Activated T-helper 1 cell treated with anti-CD3 and anti-CD28 coated beads, Interleukin-12 subunit alpha, Interleukin-12 subunit beta, Interleukin-2, Interleukin-4 antibody, amounts not matched to agents 30 ng/mL and 10 ng/mL and 1 ng/mL, durations not matched to agents 14 hours and 24 hours and 36 hours (primary cell): ENCODE data around the gene GPER1. TPM values are rescaled to one million over a fixed set of nuclear protein-coding genes. Genes with fewer than 3 reads are reported as not detected.
A peak's percentile ranks its signal among the peaks of the same experiment; 100 is the strongest.

Source experiments
- DNase-seq: peaks from one replicate; pipeline ENCODE4 v3.0.0; 2021; ENCODE audit warnings: low spot score
- H3K27ac Mint-ChIP-seq: one replicate; pipeline ENCODE4 v1.8.0; 2021; ENCODE audit warnings: mild to moderate bottlenecking, mixed read lengths
- H3K27me3 Mint-ChIP-seq: one replicate; pipeline ENCODE4 v1.8.0; 2022; ENCODE audit warnings: mild to moderate bottlenecking, moderate library complexity, mixed read lengths; ENCODE audit not compliant: insufficient read depth
- H3K36me3 Mint-ChIP-seq: one replicate; pipeline ENCODE4 v1.8.0; 2021; ENCODE audit warnings: low read depth, mixed read lengths
- H3K4me1 Mint-ChIP-seq: one replicate; pipeline ENCODE4 v1.8.0; 2021; ENCODE audit warnings: low read depth, mixed read lengths
- H3K4me3 Mint-ChIP-seq: one replicate; pipeline ENCODE4 v1.8.0; 2021; ENCODE audit warnings: mild to moderate bottlenecking, moderate library complexity, mixed read lengths
- H3K9me3 Mint-ChIP-seq: one replicate; pipeline ENCODE4 v1.8.0; 2021; ENCODE audit warnings: mixed read lengths
- intact Hi-C: fragments of 100-400 bp; cut with micrococcal nuclease; formaldehyde crosslinking; loops from one replicate; pipeline ENCODE4 v1.15.1; 2024
- total RNA-seq: library from RNA; stranded (reverse); gene quantifications from 2 replicates; pipeline ENCODE4 v1.2.3, GENCODE V29; 2022

The GPER1 gene
- total RNA-seq, 1 donor from 2014 or later = not detected

- intact Hi-C loops = no loop called here
- H3K4me1 Mint-ChIP-seq = peaks cover 9% of the 10 kb centered on the region
- H3K4me3 Mint-ChIP-seq = no peak overlapping the region
- no peak for DNase-seq
- no peak overlapping the region for H3K27ac Mint-ChIP-seq
- H3K27me3 Mint-ChIP-seq = peaks cover 2% of the 10 kb centered on the region
- H3K9me3 Mint-ChIP-seq = no peaks in the 10 kb centered on the region
- no peaks in the 10 kb centered on the region for H3K36me3 Mint-ChIP-seq
These were observed 3.1 kb downstream of the GPER1 start for GRCh38 chr7:1090686-1091643.

- Mint-ChIP-seq H3K27ac (peak overlapping the region; percentile 13), H3K36me3 (no peaks in the 10 kb centered on the region), H3K4me1 (peaks cover 9% of the 10 kb centered on the region), H3K9me3 (no peaks in the 10 kb centered on the region), H3K4me3 (no peak overlapping the region), H3K27me3 (peaks cover 2% of the 10 kb centered on the region)
- intact Hi-C loops = no loop called here
- DNase-seq = no peak
These were observed 3.7 kb downstream of the GPER1 start for GRCh38 chr7:1091644-1092027.

GRCh38 chr7:1092161-1092632 is 4.3 kb downstream of the GPER1 start:
- no peaks in the 10 kb centered on the region for H3K9me3 Mint-ChIP-seq
- intact Hi-C loops = no loop called here
- H3K27ac Mint-ChIP-seq = peak overlapping the region; percentile 13
- H3K27me3 Mint-ChIP-seq = peaks cover 2% of the 10 kb centered on the region
- H3K36me3 Mint-ChIP-seq = no peaks in the 10 kb centered on the region
- DNase-seq = no peak
- H3K4me3 Mint-ChIP-seq = no peak overlapping the region
- H3K4me1 Mint-ChIP-seq = peaks cover 5% of the 10 kb centered on the region

GRCh38 chr7:1092806-1093501 is 5.0 kb downstream of the GPER1 start:
- H3K27me3 Mint-ChIP-seq = peaks cover 2% of the 10 kb centered on the region
- no peak overlapping the region for H3K4me3 Mint-ChIP-seq
- H3K9me3 Mint-ChIP-seq = no peaks in the 10 kb centered on the region

GRCh38 chr7:1093502-1093843 is 5.6 kb downstream of the GPER1 start:
- Mint-ChIP-seq H3K27ac (no peak overlapping the region), H3K4me1 (no peaks in the 10 kb centered on the region), H3K36me3 (peaks cover 4% of the 10 kb centered on the region), H3K27me3 (peaks cover 2% of the 10 kb centered on the region), H3K9me3 (no peaks in the 10 kb centered on the region), H3K4me3 (no peak overlapping the region)
- intact Hi-C loops = no loop called here
- no peak for DNase-seq

More at GRCh38 chr7:1092806-1093501, 5.0 kb downstream of the GPER1 start:
- Mint-ChIP-seq H3K4me1 (no peaks in the 10 kb centered on the region), H3K36me3 (peaks cover 4% of the 10 kb centered on the region), H3K27ac (no peak overlapping the region)
- DNase-seq = no peak
- intact Hi-C loops = no loop called here

GRCh38 chr7:1093916-1094508 is 6.1 kb downstream of the GPER1 start:
- intact Hi-C loops = no loop called here
- Mint-ChIP-seq H3K27me3 (peaks cover under 1% of the 10 kb centered on the region), H3K36me3 (peaks cover 4% of the 10 kb centered on the region), H3K4me1 (no peaks in the 10 kb centered on the region), H3K9me3 (no peaks in the 10 kb centered on the region), H3K27ac (no peak overlapping the region), H3K4me3 (no peak overlapping the region)
- DNase-seq = no peak

- DNase-seq = no peak
- Mint-ChIP-seq H3K9me3 (no peaks in the 10 kb centered on the region), H3K4me3 (no peak overlapping the region), H3K36me3 (peaks cover 4% of the 10 kb centered on the region), H3K27me3 (no peaks in the 10 kb centered on the region), H3K27ac (no peak overlapping the region), H3K4me1 (no peaks in the 10 kb centered on the region)
- intact Hi-C loops = no loop called here
These were observed 7.0 kb downstream of the GPER1 start for GRCh38 chr7:1094870-1095269.

GRCh38 chr7:1095621-1096155 is 7.8 kb downstream of the GPER1 start:
- Mint-ChIP-seq H3K36me3 (peaks cover 4% of the 10 kb centered on the region), H3K4me3 (no peak overlapping the region), H3K27me3 (no peaks in the 10 kb centered on the region), H3K9me3 (no peaks in the 10 kb centered on the region), H3K27ac (no peak overlapping the region), H3K4me1 (no peaks in the 10 kb centered on the region)
- DNase-seq = no peak
- intact Hi-C loops = no loop called here

GRCh38 chr7:1096156-1097119 is 8.5 kb downstream of the GPER1 start:
- no peaks in the 10 kb centered on the region for H3K9me3 Mint-ChIP-seq
- H3K4me3 Mint-ChIP-seq = no peak overlapping the region
- no peak for DNase-seq
- no peaks in the 10 kb centered on the region for H3K27me3 Mint-ChIP-seq
- peaks cover 4% of the 10 kb centered on the region for H3K36me3 Mint-ChIP-seq
- H3K27ac Mint-ChIP-seq = no peak overlapping the region
- H3K4me1 Mint-ChIP-seq = no peaks in the 10 kb centered on the region
- intact Hi-C loops = no loop called here

- no peaks in the 10 kb centered on the region for H3K4me1 Mint-ChIP-seq
- no peak overlapping the region for H3K27ac Mint-ChIP-seq
These were observed 9.2 kb downstream of the GPER1 start for GRCh38 chr7:1097120-1097504.

GRCh38 chr7:1098243-1099153 is 10.6 kb downstream of the GPER1 start:
- Mint-ChIP-seq H3K27me3 (no peaks in the 10 kb centered on the region), H3K4me1 (peaks cover 10% of the 10 kb centered on the region), H3K9me3 (no peaks in the 10 kb centered on the region), H3K27ac (no peak overlapping the region), H3K4me3 (no peak overlapping the region), H3K36me3 (peaks cover 4% of the 10 kb centered on the region)
- DNase-seq = no peak
- intact Hi-C loops = no loop called here

More at GRCh38 chr7:1097120-1097504, 9.2 kb downstream of the GPER1 start:
- Mint-ChIP-seq H3K27me3 (no peaks in the 10 kb centered on the region), H3K9me3 (no peaks in the 10 kb centered on the region), H3K36me3 (peaks cover 4% of the 10 kb centered on the region), H3K4me3 (no peak overlapping the region)
- intact Hi-C loops = no loop called here
- DNase-seq = no peak
